Colonic mucosa (tissue), 4 donors: ENCODE measurements around the gene EGFLAM. TPM values are rescaled to one million over a fixed set of nuclear protein-coding genes. Genes with fewer than 3 reads are reported as not detected.

Source experiments
- DNase-seq: peaks from one replicate; pipeline ENCODE4 v3.0.0-alpha.2; 2020
- H3K27ac ChIP-seq: fragments of 200-600 bp; one replicate; pipeline ENCODE4 v1.8.0; 2021
- H3K27me3 ChIP-seq: fragments of 200-600 bp; one replicate; pipeline ENCODE4 v1.8.0; 2021
- H3K36me3 ChIP-seq: fragments of 200-600 bp; one replicate; pipeline ENCODE4 v1.8.0; 2021
- H3K4me1 ChIP-seq: fragments of 200-600 bp; one replicate; pipeline ENCODE4 v1.8.0; 2021; ENCODE audit warnings: mild to moderate bottlenecking
- H3K4me3 ChIP-seq: fragments of 200-600 bp; one replicate; pipeline ENCODE4 v1.8.0; 2021
- H3K9ac ChIP-seq, 2 donors: one replicate each; pipeline ENCODE4 v1.7.0; 2013; ENCODE audit warnings: control low read depth in 2 of 2, low read depth in 2 of 2, low read length in 2 of 2
- H3K9me3 ChIP-seq: fragments of 200-600 bp; one replicate; pipeline ENCODE4 v1.8.0; 2021
- CTCF ChIP-seq: fragments of 200-600 bp; IDR thresholded peaks from one replicate; pipeline ENCODE4 v1.8.0; 2022; ENCODE audit warnings: antibody characterized with exemption, mild to moderate bottlenecking
- intact Hi-C: fragments of 100-400 bp; cut with DNase I; formaldehyde crosslinking; loops from one replicate; pipeline ENCODE4 v1.14.1; 2022
- total RNA-seq, 2 donors: library from RNA; stranded (reverse); fragmentation: NEBNext Ultra II Directional in 1 of 2; extraction: Animal tissue kit (Norgen Biotek cat#: 25700) in 1 of 2; gene quantifications; one replicate each; pipeline ENCODE4 v1.2.1, GENCODE V29; 2021
- donor health status: healthy.
- donor health status: DM: no; HTN: no; CAD: no.
- donor health status: DM: no; HTN: no; CAD: no.

The EGFLAM gene
- total RNA-seq, 2 donors from 2014 or later, result 0.40 to 2.0 TPM

GRCh38 chr5:38479315-38479904, 221.1 kb downstream of the EGFLAM start:
- Histone ChIP-seq H3K27ac (no peak overlapping the region), H3K9ac (no peak overlapping the region), H3K4me3 (no peak overlapping the region), H3K36me3 (no peaks in the 10 kb centered on the region), H3K27me3 (no peaks in the 10 kb centered on the region), H3K4me1 (no peaks in the 10 kb centered on the region), H3K9me3 (no peaks in the 10 kb centered on the region)
- intact Hi-C loops, result no loop called here
- no peak for TF ChIP-seq CTCF
- DNase-seq, result no peak

GRCh38 chr5:38483805-38484398, 225.5 kb downstream of the EGFLAM start:
- H3K9me3 ChIP-seq, result no peaks in the 10 kb centered on the region
- no peak overlapping the region for H3K27ac ChIP-seq
- H3K36me3 ChIP-seq, result no peaks in the 10 kb centered on the region
- no peaks in the 10 kb centered on the region for H3K27me3 ChIP-seq
- no peak for TF ChIP-seq CTCF
- DNase-seq, result no peak
- no peak overlapping the region for H3K9ac ChIP-seq
- H3K4me1 ChIP-seq, result no peaks in the 10 kb centered on the region
- no peak overlapping the region for H3K4me3 ChIP-seq
- intact Hi-C loops, result no loop called here

- no peak for DNase-seq
- TF ChIP-seq CTCF, result no peak
- H3K9ac ChIP-seq, result no peak overlapping the region
- intact Hi-C loops, result no loop called here
- H3K9me3 ChIP-seq, result no peaks in the 10 kb centered on the region
- no peaks in the 10 kb centered on the region for H3K4me1 ChIP-seq
- no peak overlapping the region for H3K27ac ChIP-seq
- H3K27me3 ChIP-seq, result no peaks in the 10 kb centered on the region
- H3K36me3 ChIP-seq, result no peaks in the 10 kb centered on the region
- no peak overlapping the region for H3K4me3 ChIP-seq
Observed at GRCh38 chr5:38494175-38494574, 235.8 kb downstream of the EGFLAM start.

GRCh38 chr5:38494763-38495162, 236.4 kb downstream of the EGFLAM start:
- H3K4me3 ChIP-seq, result no peak overlapping the region
- no peak for TF ChIP-seq CTCF
- no peak overlapping the region for H3K27ac ChIP-seq
- no peaks in the 10 kb centered on the region for H3K4me1 ChIP-seq
- intact Hi-C loops, result no loop called here
- H3K36me3 ChIP-seq, result no peaks in the 10 kb centered on the region
- H3K27me3 ChIP-seq, result no peaks in the 10 kb centered on the region
- no peak overlapping the region for H3K9ac ChIP-seq
- DNase-seq, result no peak
- no peaks in the 10 kb centered on the region for H3K9me3 ChIP-seq

- no peaks in the 10 kb centered on the region for H3K27me3 ChIP-seq
- intact Hi-C loops, result no loop called here
- H3K36me3 ChIP-seq, result no peaks in the 10 kb centered on the region
- DNase-seq, result no peak
- H3K4me1 ChIP-seq, result no peaks in the 10 kb centered on the region
- no peak overlapping the region for H3K27ac ChIP-seq
- no peaks in the 10 kb centered on the region for H3K9me3 ChIP-seq
- H3K9ac ChIP-seq, result no peak overlapping the region
- no peak for TF ChIP-seq CTCF
- no peak overlapping the region for H3K4me3 ChIP-seq
Observed at GRCh38 chr5:38497946-38498345, 239.6 kb downstream of the EGFLAM start.
